Fibroblast of the aortic adventitia (primary cell): ENCODE data around the gene TERT. TPM values are rescaled to one million over a fixed set of nuclear protein-coding genes. Genes with fewer than 3 reads are reported as not detected.

Source experiments
- DNase-seq: peaks from one replicate; pipeline ENCODE4 v3.0.0-alpha.2; 2010; ENCODE audit warnings: low read depth
- H3K4me3 ChIP-seq: 2 replicates; pipeline ENCODE4 v1.5.1; 2011; ENCODE audit warnings: low read depth, mild to moderate bottlenecking, control low read depth, low read length, moderate library complexity
- CTCF ChIP-seq: IDR thresholded peaks from 2 replicates; pipeline ENCODE4 v1.5.1; 2011; ENCODE audit warnings: mild to moderate bottlenecking, low read length, control low read depth, inconsistent platforms; ENCODE audit not compliant: insufficient read depth
- total RNA-seq: library from RNA; depleted of rRNA; stranded (reverse); fragments of >200 nt; gene quantifications from 2 replicates; pipeline ENCODE4 v1.2.3, GENCODE V29; 2012; ENCODE audit warnings: low replicate concordance

TERT gene
- total RNA-seq, 1 donor = not detected

- no peak for DNase-seq
- no peak for TF ChIP-seq CTCF
- H3K4me3 ChIP-seq = no peak overlapping the region
These were observed 86.6 kb downstream of the TERT start for GRCh38 chr5:1208221-1208742.

GRCh38 chr5:1207555-1207954, 87.3 kb downstream of the TERT start:
- DNase-seq = no peak
- TF ChIP-seq CTCF = no peak
- no peak overlapping the region for H3K4me3 ChIP-seq

GRCh38 chr5:1206521-1207412, 88.1 kb downstream of the TERT start:
- DNase-seq = no peak
- no peak for TF ChIP-seq CTCF
- H3K4me3 ChIP-seq = no peak overlapping the region

- no peak for TF ChIP-seq CTCF
- DNase-seq = no peak
- H3K4me3 ChIP-seq = no peak overlapping the region
These were observed 89.3 kb downstream of the TERT start for GRCh38 chr5:1205255-1206180.

GRCh38 chr5:1204693-1205242, 90.1 kb downstream of the TERT start:
- peak; percentile 22 for DNase-seq
- TF ChIP-seq CTCF = peak; percentile 37
- no peak overlapping the region for H3K4me3 ChIP-seq

- DNase-seq = no peak
These were observed 90.7 kb downstream of the TERT start for GRCh38 chr5:1203968-1204692.

More at GRCh38 chr5:1203968-1204692, 90.7 kb downstream of the TERT start:
- no peak overlapping the region for H3K4me3 ChIP-seq
- no peak for TF ChIP-seq CTCF
